Esophagus squamous epithelium (tissue), 4 donors: ENCODE measurements around the gene TACR2.

Source experiments
- CTCF ChIP-seq, 6 experiments: fragments of 450-650 bp in 4 of 6; fragments of 200-600 bp in 2 of 6; sonication (generic) in 2 of 6; IDR thresholded peaks; one replicate each; pipeline ENCODE4 v1.5.1; 2016 to 2019; ENCODE audit warnings: antibody characterized with exemption in 6 of 6, mild to moderate bottlenecking in 4 of 6, moderate library complexity in 4 of 6
- POLR2A ChIP-seq, 4 donors: fragments of 450-650 bp; IDR thresholded peaks; one replicate each; pipeline ENCODE4 v1.6.1; 2017; ENCODE audit warnings: antibody characterized with exemption in 4 of 4, mild to moderate bottlenecking in 4 of 4, moderate library complexity in 3 of 4

- no peak for TF ChIP-seq POLR2A (IDR thresholded peaks at IDR 0.05)
- peak in 2 of 6 experiments; percentile 26 to 31 for TF ChIP-seq CTCF (IDR thresholded peaks at IDR 0.05)
Measured at GRCh38 chr10:69409176-69409495, 7.6 kb downstream of the TACR2 start.
